K562 (cell line): Measurements from ENCODE around the gene HES5. TPM values are rescaled to one million over a fixed set of nuclear protein-coding genes. Genes with fewer than 3 reads are reported as not detected.
A peak's percentile ranks its signal among the peaks of the same experiment; 100 is the strongest.

ENCODE experiments used
- ARID1B ChIP-seq: fragments of 450-650 bp; IDR thresholded peaks from 2 replicates; pipeline ENCODE4 v1.6.1; 2016; ENCODE audit warnings: antibody characterized with exemption, mild to moderate bottlenecking, inconsistent platforms
- ETV1 ChIP-seq: fragments of 450-650 bp; conservative IDR thresholded peaks from 2 replicates; pipeline ENCODE4 v1.6.1; 2016; ENCODE audit warnings: missing genetic modification characterization, control low read depth, low read depth, missing compliant biosample characterization
- KDM4B ChIP-seq, 2 experiments: fragments of 450-650 bp in 1 of 2; sonication (generic) in 1 of 2; IDR thresholded peaks; 2 replicates each; pipeline ENCODE4 v1.6.1; 2016 to 2017; ENCODE audit warnings: borderline replicate concordance in 2 of 2, antibody characterized with exemption in 1 of 2, low read depth in 1 of 2, mild to moderate bottlenecking in 1 of 2
- L3MBTL2 ChIP-seq: fragments of 450-650 bp; IDR thresholded peaks from 2 replicates; pipeline ENCODE4 v1.6.1; 2016; ENCODE audit warnings: mild to moderate bottlenecking, moderate library complexity
- NUFIP1 ChIP-seq: fragments of 450-650 bp; IDR thresholded peaks from 2 replicates; pipeline ENCODE4 v1.6.1; 2018; ENCODE audit not compliant: partially characterized antibody
- PHTF2 ChIP-seq: fragments of 250-450 bp; sonication (Bioruptor Pico); IDR thresholded peaks from 2 replicates; pipeline ENCODE4 v1.5.0; 2021; ENCODE audit warnings: mild to moderate bottlenecking
- PML ChIP-seq: IDR thresholded peaks from 2 replicates; pipeline ENCODE4 v1.6.1; 2012; ENCODE audit warnings: low read length, inconsistent platforms
- POLR2H ChIP-seq: IDR thresholded peaks from 2 replicates; pipeline ENCODE4 v1.6.1; 2016; ENCODE audit warnings: missing genetic modification characterization, low read depth, mild to moderate bottlenecking, control low read depth, missing compliant biosample characterization, moderate library complexity
- XRCC5 ChIP-seq: fragments of 200-400 bp; formaldehyde crosslinking; IDR thresholded peaks from 2 replicates; pipeline ENCODE4 v1.6.1; 2017; ENCODE audit warnings: low read depth, mild to moderate bottlenecking, low read length
- ZNF263 ChIP-seq: sonication (generic); formaldehyde crosslinking; IDR thresholded peaks from 2 replicates; pipeline ENCODE4 v1.8.0; 2022; ENCODE audit warnings: mild to moderate bottlenecking, missing genetic modification reagents, borderline replicate concordance
- ZNF780A ChIP-seq: fragments of 250-450 bp; sonication (Bioruptor Pico); IDR thresholded peaks from 2 replicates; pipeline ENCODE4 v1.5.0; 2021; ENCODE audit warnings: mild to moderate bottlenecking
- polyA plus RNA-seq, 8 experiments: library from polyadenylated mRNA; depleted of rRNA in 4 of 8; stranded (reverse) in 5 of 8; unstranded in 3 of 8; fragments of >200 nt; fragmentation: Nextera tagmentation in 2 of 8; fragmentation: Illumina TruSeq in 1 of 8; extraction: Ambion mirVana in 2 of 8; extraction: Trizol in 1 of 8; gene quantifications; 2 replicates each; pipeline versions ENCODE4 v1.2.1 to v1.2.3, GENCODE V29; 2011 to 2014; ENCODE audit warnings: inconsistent platforms in 1 of 8, missing spikeins in 1 of 8
- total RNA-seq, 7 experiments: library from RNA; depleted of rRNA in 6 of 7; stranded (reverse); fragments of >200 nt in 6 of 7; fragmentation: Illumina TruSeq in 2 of 7; extraction: Trizol in 2 of 7; gene quantifications; 2 replicates each; pipeline versions ENCODE4 v1.2.1 to v1.2.3, GENCODE V29; 2011 to 2021; ENCODE audit warnings: low replicate concordance in 1 of 7
- TF ChIP-seq, protein P1 (sequence below): sonication (generic); formaldehyde crosslinking; IDR thresholded peaks from 2 replicates; pipeline ENCODE4 v1.8.1; 2022; ENCODE audit warnings: missing genetic modification reagents
- TF ChIP-seq, protein P2 (sequence below): fragments of 450-650 bp; IDR thresholded peaks from 2 replicates; pipeline ENCODE4 v1.7.1; 2018; ENCODE audit warnings: mild to moderate bottlenecking, low read depth; ENCODE audit not compliant: partially characterized antibody
- TF ChIP-seq, protein P3 (sequence below): sonication (generic); formaldehyde crosslinking; IDR thresholded peaks from 2 replicates; pipeline ENCODE4 v1.8.1; 2023; ENCODE audit warnings: mild to moderate bottlenecking, missing genetic modification reagents, moderate library complexity

HES5 gene
- total and polyA plus RNA-seq, 9 of the 15 experiments (the other 6 are each of a cell fraction or from before 2014, with no cell fraction given): not detected

DNA sequence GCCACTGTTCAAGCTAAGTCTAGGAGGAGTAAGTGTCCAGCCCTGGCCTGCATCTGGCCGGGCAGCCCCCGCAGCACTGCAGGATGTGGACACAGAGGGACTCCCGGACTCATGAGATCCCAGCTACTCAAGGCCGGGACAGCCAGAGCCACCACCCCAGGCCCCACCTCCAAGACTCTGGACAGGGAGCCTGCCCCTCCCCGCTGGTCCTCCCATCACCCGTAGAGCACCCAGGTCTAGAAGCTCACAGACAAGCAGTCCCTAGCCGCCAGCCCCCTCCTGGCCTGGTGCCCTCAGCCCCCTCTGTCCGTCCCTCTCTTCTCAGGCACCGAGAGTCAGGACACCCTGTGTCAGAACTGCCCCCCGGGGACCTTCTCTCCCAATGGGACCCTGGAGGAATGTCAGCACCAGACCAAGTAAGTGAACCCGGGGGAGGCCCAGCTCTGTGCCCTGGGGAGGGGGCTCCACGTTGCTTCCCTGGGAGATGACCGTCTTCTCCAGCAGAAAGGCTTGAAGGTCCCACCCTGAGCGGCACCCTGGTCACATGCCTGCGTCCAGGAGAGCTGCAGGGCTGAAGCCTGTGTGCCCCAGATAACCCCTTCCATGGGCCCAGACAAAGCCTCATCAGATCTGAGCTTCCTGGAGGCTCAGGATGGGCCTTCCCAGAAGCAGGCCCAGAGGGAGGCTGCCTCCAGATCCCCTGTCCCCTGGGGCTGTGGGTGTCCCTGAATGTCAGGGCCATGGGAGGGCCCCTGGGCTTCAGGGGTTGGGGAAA, 30.4 kb upstream of the HES5 start (continued):
- TF ChIP-seq, protein P1, sequence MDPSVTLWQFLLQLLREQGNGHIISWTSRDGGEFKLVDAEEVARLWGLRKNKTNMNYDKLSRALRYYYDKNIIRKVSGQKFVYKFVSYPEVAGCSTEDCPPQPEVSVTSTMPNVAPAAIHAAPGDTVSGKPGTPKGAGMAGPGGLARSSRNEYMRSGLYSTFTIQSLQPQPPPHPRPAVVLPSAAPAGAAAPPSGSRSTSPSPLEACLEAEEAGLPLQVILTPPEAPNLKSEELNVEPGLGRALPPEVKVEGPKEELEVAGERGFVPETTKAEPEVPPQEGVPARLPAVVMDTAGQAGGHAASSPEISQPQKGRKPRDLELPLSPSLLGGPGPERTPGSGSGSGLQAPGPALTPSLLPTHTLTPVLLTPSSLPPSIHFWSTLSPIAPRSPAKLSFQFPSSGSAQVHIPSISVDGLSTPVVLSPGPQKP (CRISPR knock-in tag): no peak
- TF ChIP-seq XRCC5: no peak
- no peak for TF ChIP-seq PHTF2
- TF ChIP-seq ARID1B: peak; percentile 71
- 0 out of 2 replicates have a peak, but pooled peaks have one; percentile 13 for TF ChIP-seq ETV1 (tag)
- TF ChIP-seq ZNF780A (CRISPR knock-in tag): no peak
- TF ChIP-seq, protein P2, sequence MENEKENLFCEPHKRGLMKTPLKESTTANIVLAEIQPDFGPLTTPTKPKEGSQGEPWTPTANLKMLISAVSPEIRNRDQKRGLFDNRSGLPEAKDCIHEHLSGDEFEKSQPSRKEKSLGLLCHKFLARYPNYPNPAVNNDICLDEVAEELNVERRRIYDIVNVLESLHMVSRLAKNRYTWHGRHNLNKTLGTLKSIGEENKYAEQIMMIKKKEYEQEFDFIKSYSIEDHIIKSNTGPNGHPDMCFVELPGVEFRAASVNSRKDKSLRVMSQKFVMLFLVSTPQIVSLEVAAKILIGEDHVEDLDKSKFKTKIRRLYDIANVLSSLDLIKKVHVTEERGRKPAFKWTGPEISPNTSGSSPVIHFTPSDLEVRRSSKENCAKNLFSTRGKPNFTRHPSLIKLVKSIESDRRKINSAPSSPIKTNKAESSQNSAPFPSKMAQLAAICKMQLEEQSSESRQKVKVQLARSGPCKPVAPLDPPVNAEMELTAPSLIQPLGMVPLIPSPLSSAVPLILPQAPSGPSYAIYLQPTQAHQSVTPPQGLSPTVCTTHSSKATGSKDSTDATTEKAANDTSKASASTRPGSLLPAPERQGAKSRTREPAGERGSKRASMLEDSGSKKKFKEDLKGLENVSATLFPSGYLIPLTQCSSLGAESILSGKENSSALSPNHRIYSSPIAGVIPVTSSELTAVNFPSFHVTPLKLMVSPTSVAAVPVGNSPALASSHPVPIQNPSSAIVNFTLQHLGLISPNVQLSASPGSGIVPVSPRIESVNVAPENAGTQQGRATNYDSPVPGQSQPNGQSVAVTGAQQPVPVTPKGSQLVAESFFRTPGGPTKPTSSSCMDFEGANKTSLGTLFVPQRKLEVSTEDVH: no peak
- TF ChIP-seq, protein P3, sequence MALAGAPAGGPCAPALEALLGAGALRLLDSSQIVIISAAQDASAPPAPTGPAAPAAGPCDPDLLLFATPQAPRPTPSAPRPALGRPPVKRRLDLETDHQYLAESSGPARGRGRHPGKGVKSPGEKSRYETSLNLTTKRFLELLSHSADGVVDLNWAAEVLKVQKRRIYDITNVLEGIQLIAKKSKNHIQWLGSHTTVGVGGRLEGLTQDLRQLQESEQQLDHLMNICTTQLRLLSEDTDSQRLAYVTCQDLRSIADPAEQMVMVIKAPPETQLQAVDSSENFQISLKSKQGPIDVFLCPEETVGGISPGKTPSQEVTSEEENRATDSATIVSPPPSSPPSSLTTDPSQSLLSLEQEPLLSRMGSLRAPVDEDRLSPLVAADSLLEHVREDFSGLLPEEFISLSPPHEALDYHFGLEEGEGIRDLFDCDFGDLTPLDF (CRISPR knock-in tag): no peak
- no peak for TF ChIP-seq POLR2H (tag)
- no peak for TF ChIP-seq PML
- TF ChIP-seq NUFIP1: no peak
- TF ChIP-seq KDM4B (IDR thresholded peaks at IDR 0.05; ENCODE audit: borderline replicate concordance in 2 of 2, low read depth in 1 of 2): no peak
- peak; percentile 46; the same call in 1 of the 2 replicates for TF ChIP-seq ZNF263
- TF ChIP-seq L3MBTL2: peak; percentile 42; the same call in 1 of the 2 replicates
